IMR-90 (cell line): Measurements from ENCODE around the gene FFAR1. TPM values are rescaled to one million over a fixed set of nuclear protein-coding genes. Genes with fewer than 3 reads are reported as not detected.
A peak's percentile ranks its signal among the peaks of the same experiment; 100 is the strongest.

Source experiments
- ATAC-seq: fragments of 200-7000 bp; cut with Tn5 transposase; 2 replicates; pipeline ENCODE4 v1.9.1; 2020; ENCODE audit warnings: low read depth, mild to moderate bottlenecking, moderate library complexity
- BruUV-seq: library from RNA; stranded (reverse); fragments of 400-500 nt; replicated peaks from 2 replicates; lab custom pipeline; 2021; lab: Mats Ljungman, UMichigan
- CTCF ChIA-PET: fragments of 300-600 bp; formaldehyde crosslinking; extraction: SDS; loops from one replicate; lab custom pipeline; 2021; ENCODE audit warnings: antibody characterized with exemption; lab: Yijun Ruan, JAX
- POLR2A ChIA-PET: fragments of 300-600 bp; sonication (Branson Sonifier 250); formaldehyde crosslinking; loops from one replicate; lab custom pipeline; 2022; ENCODE audit warnings: antibody characterized with exemption; ENCODE audit not compliant: unreplicated experiment; lab: Charles Lee
- DNase-seq: peaks from one replicate; pipeline ENCODE4 v3.0.0; 2013
- H2AFZ ChIP-seq: replicated peaks from 2 replicates; pipeline ENCODE3; 2013; ENCODE audit warnings: low read length, mild to moderate bottlenecking; ENCODE audit not compliant: poor library complexity
- H2AK5ac ChIP-seq: 2 replicates; pipeline ENCODE4 v1.6.1; 2013; ENCODE audit warnings: low read depth, low read length, inconsistent platforms
- H2AK9ac ChIP-seq: replicated peaks from 2 replicates; pipeline ENCODE3; 2013; ENCODE audit warnings: mild to moderate bottlenecking, low read depth, low read length, moderate library complexity; ENCODE audit not compliant: poor library complexity
- H2BK120ac ChIP-seq: 2 replicates; pipeline ENCODE4 v1.6.1; 2013; ENCODE audit warnings: low read depth, low read length, inconsistent platforms
- H2BK15ac ChIP-seq: 3 replicates; pipeline ENCODE4 v1.6.1; 2013; ENCODE audit warnings: low read depth, low read length, inconsistent platforms
- H2BK20ac ChIP-seq: 2 replicates; pipeline ENCODE4 v1.6.1; 2013; ENCODE audit warnings: low read depth, mild to moderate bottlenecking, inconsistent platforms, low read length, moderate library complexity
- H2BK5ac ChIP-seq: 2 replicates; pipeline ENCODE4 v1.6.1; 2013; ENCODE audit warnings: mild to moderate bottlenecking, low read depth, low read length, inconsistent platforms; ENCODE audit not compliant: poor library complexity, severe bottlenecking
- H3K14ac ChIP-seq: replicated peaks from 2 replicates; pipeline ENCODE4 v1.6.1; 2013; ENCODE audit warnings: low read depth, low read length, inconsistent platforms
- H3K18ac ChIP-seq: 2 replicates; pipeline ENCODE4 v1.6.1; 2013; ENCODE audit warnings: low read depth, low read length, control low read depth
- H3K23ac ChIP-seq: 2 replicates; pipeline ENCODE4 v1.6.1; 2013; ENCODE audit warnings: low read depth, low read length, inconsistent platforms
- H3K27ac ChIP-seq: 2 replicates; pipeline ENCODE4 v1.5.1; 2013; ENCODE audit warnings: mild to moderate bottlenecking, control low read depth, low read length; ENCODE audit not compliant: insufficient read depth
- H3K27me3 ChIP-seq: 2 replicates; pipeline ENCODE4 v1.6.1; 2013; ENCODE audit warnings: low read length; ENCODE audit not compliant: control insufficient read depth, insufficient read depth
- H3K36me3 ChIP-seq: 2 replicates; pipeline ENCODE4 v1.6.1; 2013; ENCODE audit warnings: low read length, mixed read lengths; ENCODE audit not compliant: control insufficient read depth, insufficient read depth
- H3K4ac ChIP-seq: 2 replicates; pipeline ENCODE4 v1.6.1; 2013; ENCODE audit warnings: low read depth, low read length, inconsistent platforms
- H3K4me1 ChIP-seq: 2 replicates; pipeline ENCODE4 v1.6.1; 2013; ENCODE audit warnings: low read length, mixed read lengths; ENCODE audit not compliant: control insufficient read depth, insufficient read depth
- H3K4me2 ChIP-seq: 2 replicates; pipeline ENCODE4 v1.6.1; 2013; ENCODE audit warnings: low read depth, mild to moderate bottlenecking, control low read depth, low read length, moderate library complexity
- H3K4me3 ChIP-seq: 2 replicates; pipeline ENCODE4 v1.5.1; 2013; ENCODE audit warnings: low read depth, mild to moderate bottlenecking, control low read depth, low read length, moderate library complexity; ENCODE audit not compliant: insufficient read depth
- H3K56ac ChIP-seq: 2 replicates; pipeline ENCODE4 v1.6.1; 2013; ENCODE audit warnings: low read length, inconsistent platforms; ENCODE audit not compliant: insufficient read depth; ENCODE audit errors: extremely low read depth
- H3K79me1 ChIP-seq, 2 experiments: 2 replicates each; pipeline ENCODE4 v1.6.1; 2013; ENCODE audit warnings: low read length in 2 of 2, inconsistent platforms in 1 of 2, low read depth in 1 of 2
- H3K9ac ChIP-seq: 2 replicates; pipeline ENCODE4 v1.6.1; 2013; ENCODE audit warnings: low read depth, low read length, control low read depth
- H3K9me1 ChIP-seq: 2 replicates; pipeline ENCODE4 v1.6.1; 2013; ENCODE audit warnings: low read length, inconsistent platforms; ENCODE audit not compliant: insufficient read depth
- H3K9me3 ChIP-seq: 2 replicates; pipeline ENCODE4 v1.6.1; 2013; ENCODE audit warnings: low read length; ENCODE audit not compliant: control insufficient read depth, insufficient read depth
- H4K20me1 ChIP-seq: 2 replicates; pipeline ENCODE4 v1.6.1; 2013; ENCODE audit warnings: low read length, inconsistent platforms; ENCODE audit not compliant: insufficient read depth
- H4K5ac ChIP-seq: 2 replicates; pipeline ENCODE4 v1.6.1; 2013; ENCODE audit warnings: mild to moderate bottlenecking, low read depth, low read length, control low read depth
- H4K8ac ChIP-seq, 2 experiments: 2 replicates each; pipeline ENCODE4 v1.6.1; 2013; ENCODE audit warnings: low read depth in 2 of 2, low read length in 2 of 2, control low read depth in 1 of 2, inconsistent platforms in 1 of 2
- H4K91ac ChIP-seq: 2 replicates; pipeline ENCODE4 v1.6.1; 2013; ENCODE audit warnings: low read depth, low read length, inconsistent platforms; ENCODE audit not compliant: insufficient read depth
- BHLHE40 ChIP-seq: fragments of 150-350 bp; IDR thresholded peaks from 2 replicates; pipeline ENCODE4 v1.6.1; 2016; ENCODE audit warnings: mild to moderate bottlenecking, low read depth, low read length
- CHD1 ChIP-seq: IDR thresholded peaks from 2 replicates; pipeline ENCODE4 v1.6.1; 2012; ENCODE audit warnings: low read depth, low read length, improper control_type of control experiment
- FOS ChIP-seq: fragments of 150-350 bp; IDR thresholded peaks from 2 replicates; pipeline ENCODE4 v1.6.1; 2016; ENCODE audit warnings: low read depth, low read length
- MAFK ChIP-seq: IDR thresholded peaks from 2 replicates; pipeline ENCODE4 v1.6.1; 2012; ENCODE audit warnings: low read depth, low read length, improper control_type of control experiment
- MAZ ChIP-seq: IDR thresholded peaks from 2 replicates; pipeline ENCODE4 v1.6.1; 2012; ENCODE audit warnings: low read depth, mild to moderate bottlenecking, low read length, improper control_type of control experiment, moderate library complexity, borderline replicate concordance
- MXI1 ChIP-seq: IDR thresholded peaks from 2 replicates; pipeline ENCODE4 v1.6.1; 2012; ENCODE audit warnings: low read depth, mild to moderate bottlenecking, low read length, moderate library complexity, borderline replicate concordance
- POLR2A ChIP-seq: IDR thresholded peaks from 2 replicates; pipeline ENCODE4 v1.6.1; 2012; ENCODE audit warnings: mild to moderate bottlenecking, low read depth, low read length
- RCOR1 ChIP-seq: IDR thresholded peaks from 2 replicates; pipeline ENCODE4 v1.6.1; 2012; ENCODE audit warnings: mild to moderate bottlenecking, low read length, improper control_type of control experiment; ENCODE audit not compliant: insufficient replicate concordance
- RFX5 ChIP-seq: IDR thresholded peaks from 2 replicates; pipeline ENCODE4 v1.8.0; 2012; ENCODE audit warnings: low read depth, mild to moderate bottlenecking, low read length, moderate library complexity
- SMC3 ChIP-seq: fragments of 150-350 bp; IDR thresholded peaks from 2 replicates; pipeline ENCODE4 v1.6.1; 2016; ENCODE audit warnings: low read depth, mild to moderate bottlenecking, antibody characterized with exemption, low read length, moderate library complexity
- WGBS, 2 experiments: methylation state at CpG; one replicate each; pipeline versions ENCODE4 v1.1.5 to v1.1.7; 2013; ENCODE audit warnings: missing lambda C conversion rate in 2 of 2; ENCODE audit not compliant: insufficient read length in 1 of 2; ENCODE audit errors: extremely low coverage in 2 of 2; 5-methylcytosine and 5-hydroxymethylcytosine counted together
- dilution Hi-C: fragments of 300-500 bp; cut with HindIII; formaldehyde crosslinking; loops from one replicate; pipeline ENCODE4 v1.14.3; 2018; ENCODE audit warnings: low sequenced_read_pairs; ENCODE audit not compliant: unreplicated experiment
- in situ Hi-C: fragments of 300-500 bp; cut with MboI; formaldehyde crosslinking; loops from 3 replicates; pipeline ENCODE4 v1.14.3; 2019; ENCODE audit warnings: low sequenced_read_pairs, inconsistent platforms, mixed read lengths
- intact Hi-C: fragments of 100-400 bp; cut with micrococcal nuclease; formaldehyde crosslinking; loops from 2 replicates; pipeline ENCODE4 v1.10.0; 2022
- polyA plus RNA-seq, 3 experiments: library from polyadenylated mRNA; depleted of rRNA; stranded (reverse); fragments of >200 nt; gene quantifications; 2 replicates each; pipeline ENCODE4 v1.2.3, GENCODE V29; 2012; ENCODE audit warnings: low replicate concordance in 1 of 3
- total RNA-seq: library from RNA; depleted of rRNA; stranded (reverse); fragments of >200 nt; gene quantifications from 2 replicates; pipeline ENCODE4 v1.2.3, GENCODE V29; 2012
- TF ChIP-seq, protein P1 (sequence below): fragments of 150-350 bp; IDR thresholded peaks from 2 replicates; pipeline ENCODE4 v1.6.1; 2017; ENCODE audit warnings: mild to moderate bottlenecking, antibody characterized with exemption, low read length, low read depth
- TF ChIP-seq, protein P2 (sequence below): conservative IDR thresholded peaks from 2 replicates; pipeline ENCODE4 v1.5.1; 2012; ENCODE audit warnings: mild to moderate bottlenecking, low read depth, low read length, improper control_type of control experiment

The FFAR1 gene
- total and polyA plus RNA-seq, 2 of the 4 experiments (the other 2 are of a cell fraction): not detected

DNA sequence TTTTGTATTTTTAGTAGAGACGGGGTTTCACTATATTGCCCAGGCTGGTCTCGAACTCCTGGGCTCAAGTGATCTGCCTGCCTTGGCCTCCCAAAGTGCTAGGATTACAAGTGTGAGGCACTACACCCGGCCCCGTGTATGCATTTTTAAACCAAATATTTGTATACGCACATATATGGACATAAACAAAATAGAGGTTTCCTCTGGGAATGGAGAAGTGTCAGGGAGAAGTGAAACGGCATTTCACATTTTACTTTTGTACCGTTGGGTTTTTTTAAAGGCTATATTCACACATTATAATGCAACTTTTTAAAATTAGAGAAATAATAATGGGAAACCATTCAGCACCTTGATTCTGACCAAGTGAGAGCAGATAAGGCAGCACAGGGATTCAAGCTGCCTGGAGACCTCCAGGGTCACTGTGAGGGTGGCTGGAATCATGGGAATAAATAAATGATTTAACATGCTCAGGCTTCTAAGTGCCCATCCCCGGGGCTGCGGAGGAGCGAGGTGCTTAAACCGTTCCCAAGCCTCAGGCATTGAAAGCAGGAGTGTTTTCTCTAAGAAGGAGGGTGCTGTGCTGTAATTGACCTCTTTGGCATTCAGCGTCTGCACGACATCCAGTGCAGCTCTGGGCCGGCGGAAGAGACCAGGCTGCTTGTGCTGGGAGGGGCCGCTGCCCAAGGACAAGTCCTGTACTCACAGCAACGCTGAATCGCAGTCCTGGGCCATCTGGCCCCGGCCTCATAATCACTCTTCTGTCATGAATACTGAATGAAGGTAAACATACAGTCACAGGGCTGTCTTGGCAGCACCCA is 47.9 kb downstream of the FFAR1 start:
- no peaks in the 10 kb centered on the region for H3K79me1 ChIP-seq
- H3K27me3 ChIP-seq: peaks cover 3% of the 10 kb centered on the region; the same call in 1 of the 2 replicates
- no peak overlapping the region for H3K27ac ChIP-seq
- H2AFZ ChIP-seq: no peak overlapping the region
- no peak overlapping the region for H2BK20ac ChIP-seq
- H3K4me1 ChIP-seq: no peaks in the 10 kb centered on the region
- H4K8ac ChIP-seq: no peak overlapping the region
- H2AK9ac ChIP-seq: no peak overlapping the region
- H2AK5ac ChIP-seq: no peak overlapping the region
- ChIA-PET CTCF (interaction anchor here (0.6 to 0.7 kb wide), 3 partner anchors 307 to 837 kb away, joined by 3 to 8 read pairs (median 6); no protein-coding TSS in a partner anchor), POLR2A (no interaction called here)
- no peak overlapping the region for H4K91ac ChIP-seq
- H3K4me2 ChIP-seq: no peak overlapping the region
- no peak overlapping the region for H4K5ac ChIP-seq
- no peak overlapping the region for H3K56ac ChIP-seq
- H2BK15ac ChIP-seq: no peak overlapping the region
- no peaks in the 10 kb centered on the region for H3K36me3 ChIP-seq
- no peak overlapping the region for H3K23ac ChIP-seq
- DNase-seq: no peak
- intact Hi-C loops: no loop called here
- H3K9ac ChIP-seq: no peak overlapping the region
- no peak overlapping the region for H3K4ac ChIP-seq
- no TSS peak for BruUV-seq
- H3K9me3 ChIP-seq: no peaks in the 10 kb centered on the region
- H2BK120ac ChIP-seq: no peak overlapping the region
- TF ChIP-seq SMC3 (no peak), CHD1 (no peak), MAFK (no peak), BHLHE40 (no peak), MXI1 (no peak), POLR2A (no peak), RFX5 (no peak), MAZ (no peak), RCOR1 (no peak), FOS (no peak)
- TF ChIP-seq, protein P1, sequence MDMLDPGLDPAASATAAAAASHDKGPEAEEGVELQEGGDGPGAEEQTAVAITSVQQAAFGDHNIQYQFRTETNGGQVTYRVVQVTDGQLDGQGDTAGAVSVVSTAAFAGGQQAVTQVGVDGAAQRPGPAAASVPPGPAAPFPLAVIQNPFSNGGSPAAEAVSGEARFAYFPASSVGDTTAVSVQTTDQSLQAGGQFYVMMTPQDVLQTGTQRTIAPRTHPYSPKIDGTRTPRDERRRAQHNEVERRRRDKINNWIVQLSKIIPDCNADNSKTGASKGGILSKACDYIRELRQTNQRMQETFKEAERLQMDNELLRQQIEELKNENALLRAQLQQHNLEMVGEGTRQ: no peak
- TF ChIP-seq, protein P2, sequence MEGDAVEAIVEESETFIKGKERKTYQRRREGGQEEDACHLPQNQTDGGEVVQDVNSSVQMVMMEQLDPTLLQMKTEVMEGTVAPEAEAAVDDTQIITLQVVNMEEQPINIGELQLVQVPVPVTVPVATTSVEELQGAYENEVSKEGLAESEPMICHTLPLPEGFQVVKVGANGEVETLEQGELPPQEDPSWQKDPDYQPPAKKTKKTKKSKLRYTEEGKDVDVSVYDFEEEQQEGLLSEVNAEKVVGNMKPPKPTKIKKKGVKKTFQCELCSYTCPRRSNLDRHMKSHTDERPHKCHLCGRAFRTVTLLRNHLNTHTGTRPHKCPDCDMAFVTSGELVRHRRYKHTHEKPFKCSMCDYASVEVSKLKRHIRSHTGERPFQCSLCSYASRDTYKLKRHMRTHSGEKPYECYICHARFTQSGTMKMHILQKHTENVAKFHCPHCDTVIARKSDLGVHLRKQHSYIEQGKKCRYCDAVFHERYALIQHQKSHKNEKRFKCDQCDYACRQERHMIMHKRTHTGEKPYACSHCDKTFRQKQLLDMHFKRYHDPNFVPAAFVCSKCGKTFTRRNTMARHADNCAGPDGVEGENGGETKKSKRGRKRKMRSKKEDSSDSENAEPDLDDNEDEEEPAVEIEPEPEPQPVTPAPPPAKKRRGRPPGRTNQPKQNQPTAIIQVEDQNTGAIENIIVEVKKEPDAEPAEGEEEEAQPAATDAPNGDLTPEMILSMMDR: no peak
- in situ Hi-C loops: no loop called here
- dilution Hi-C loops: no loop called here
- no peaks in the 10 kb centered on the region for H4K20me1 ChIP-seq
- WGBS, 2 experiments: 18% methylated on average over 8 of the region's 19 CpGs; no CpG with 5 or more reads in 1 of the 2 experiments
- no peak overlapping the region for H3K18ac ChIP-seq
- no peaks in the 10 kb centered on the region for H3K9me1 ChIP-seq
- no peak overlapping the region for H3K4me3 ChIP-seq
- 0 out of 2 replicates have a peak, but pooled peaks have one; percentile 24 for ATAC-seq
- no peak overlapping the region for H2BK5ac ChIP-seq
- H3K14ac ChIP-seq: no peak overlapping the region
